Activated CD4-positive, alpha-beta T cell treated with anti-CD3 and anti-CD28 coated beads, Interleukin-2, amount 50 U/mL, for 1 hour (primary cell): ENCODE measurements around the gene OR6J1.
"Not testable (repeated sequence)": the region's sequence is repeated elsewhere in the genome, so short reads cannot be mapped to it uniquely, and the experiment has no call there.

Experiments used
- DNase-seq: peaks from one replicate; pipeline ENCODE4 v3.0.0-alpha.2; 2020

OR6J1 gene

GRCh38 chr14:22644305-22644635, at the start of gene OR6J1:
OR6J1 (minus strand) TSS chr14:22644352; CDS start chr14:22634811, 9,541 bp downstream.
- DNase-seq = no peak

DNA sequence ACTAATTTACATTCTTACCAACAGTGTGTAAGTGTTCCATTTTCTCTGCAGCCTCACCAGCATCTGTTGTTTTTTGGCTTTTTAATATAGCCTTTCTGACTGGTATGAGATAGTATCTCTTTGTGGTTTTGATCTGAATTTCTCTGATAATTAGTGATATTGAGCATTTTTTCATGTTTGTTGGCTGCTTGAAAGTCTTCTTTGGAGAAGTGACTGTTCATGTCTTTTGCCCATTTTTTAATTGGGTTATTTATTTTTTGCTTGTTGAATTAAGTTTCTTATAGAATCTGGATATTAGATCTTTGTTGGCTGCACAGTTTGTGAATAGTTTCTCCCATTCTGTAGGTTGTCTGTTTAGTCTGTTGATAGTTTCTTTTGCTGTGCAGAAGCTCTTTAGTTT, 48.0 kb upstream of the OR6J1 start:
- no peak for DNase-seq

GRCh38 chr14:22691171-22691570, 47.0 kb upstream of the OR6J1 start:
- no peak for DNase-seq

DNA sequence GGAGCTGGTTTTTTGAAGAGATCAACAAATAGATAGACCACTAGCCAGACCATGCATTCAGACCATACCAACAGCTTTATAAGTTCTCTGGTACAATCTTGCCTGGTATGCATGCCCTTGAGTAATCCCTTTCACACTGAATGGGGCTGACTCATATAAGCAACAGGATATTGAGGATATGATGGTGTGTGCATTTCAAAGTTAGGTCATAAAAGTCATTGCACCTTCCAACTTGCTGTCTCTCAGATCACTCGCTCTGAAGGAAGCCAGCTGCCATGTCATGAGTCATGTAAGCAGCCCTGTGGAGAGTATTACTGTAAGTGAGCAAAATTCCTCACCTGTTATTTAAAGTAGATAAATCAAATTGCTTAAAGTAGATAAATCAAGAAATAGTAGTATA, 45.0 kb upstream of the OR6J1 start:
- DNase-seq = no peak

- not testable (repeated sequence) for DNase-seq
Measured at GRCh38 chr14:22687969-22688368, 43.8 kb upstream of the OR6J1 start.

DNA sequence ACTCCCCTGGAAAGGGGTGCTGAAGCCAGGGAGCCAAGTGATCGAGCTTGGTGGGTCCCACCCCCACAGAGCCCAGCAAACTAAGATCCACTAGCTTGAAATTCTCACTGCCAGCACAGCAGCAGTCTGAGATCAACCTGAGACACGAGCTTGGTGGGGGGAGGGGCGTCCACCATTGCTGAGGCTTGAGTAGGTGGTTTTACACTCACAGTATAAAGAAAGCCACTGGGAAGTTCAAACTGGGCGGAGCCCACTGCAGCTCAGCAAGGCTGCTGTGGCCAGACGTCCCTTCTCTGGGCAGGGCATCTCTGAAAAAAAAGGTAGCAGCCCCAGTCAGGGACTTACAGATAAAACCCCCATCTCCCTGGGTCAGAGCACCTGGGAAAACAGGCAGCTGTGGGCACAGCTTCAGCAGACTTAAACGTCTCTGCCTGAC, 42.0 kb upstream of the OR6J1 start:
- not testable (repeated sequence) for DNase-seq

GRCh38 chr14:22685467-22685866, 41.3 kb upstream of the OR6J1 start:
- no peak for DNase-seq

DNA sequence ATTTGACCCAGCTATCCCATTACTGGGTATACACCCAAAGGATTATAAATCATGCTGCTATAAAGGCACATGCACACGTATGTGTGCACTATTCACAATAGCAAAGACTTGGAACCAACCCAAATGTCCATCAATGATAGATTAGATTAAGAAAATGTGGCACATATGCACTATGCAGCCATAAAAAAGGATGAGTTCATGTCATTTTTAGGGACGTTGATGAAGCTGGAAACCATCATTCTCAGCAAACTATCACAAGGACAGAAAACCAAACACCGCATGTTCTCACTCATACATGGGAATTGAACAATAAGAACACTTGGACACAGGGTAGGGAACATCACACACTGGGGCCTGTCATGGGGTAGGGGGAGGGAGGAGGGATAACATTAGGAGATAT, 39.3 kb upstream of the OR6J1 start:
- not testable (repeated sequence) for DNase-seq

DNA sequence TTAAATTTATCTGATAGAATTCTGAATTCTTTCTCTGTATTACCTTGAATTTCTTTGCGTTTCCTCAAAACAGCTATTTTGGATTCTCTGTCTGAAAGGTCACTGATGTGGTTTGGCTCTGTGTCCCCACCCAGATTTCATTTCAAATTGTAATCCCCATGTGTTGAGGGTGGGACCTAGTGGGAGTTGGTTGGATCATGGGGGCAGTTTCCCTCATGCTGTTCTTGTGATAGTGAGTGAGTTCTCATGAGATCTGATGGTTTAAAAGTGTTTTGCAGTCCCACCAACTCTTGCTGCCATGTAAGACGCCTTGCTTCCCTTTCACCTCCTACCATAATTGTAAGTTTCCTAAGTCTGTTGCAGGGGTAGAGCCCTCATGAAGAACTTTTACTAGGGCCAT, 34.1 kb upstream of the OR6J1 start:
- DNase-seq = no peak

- DNase-seq = not testable (repeated sequence)
Measured at GRCh38 chr14:22677551-22677950, 33.4 kb upstream of the OR6J1 start.

DNA sequence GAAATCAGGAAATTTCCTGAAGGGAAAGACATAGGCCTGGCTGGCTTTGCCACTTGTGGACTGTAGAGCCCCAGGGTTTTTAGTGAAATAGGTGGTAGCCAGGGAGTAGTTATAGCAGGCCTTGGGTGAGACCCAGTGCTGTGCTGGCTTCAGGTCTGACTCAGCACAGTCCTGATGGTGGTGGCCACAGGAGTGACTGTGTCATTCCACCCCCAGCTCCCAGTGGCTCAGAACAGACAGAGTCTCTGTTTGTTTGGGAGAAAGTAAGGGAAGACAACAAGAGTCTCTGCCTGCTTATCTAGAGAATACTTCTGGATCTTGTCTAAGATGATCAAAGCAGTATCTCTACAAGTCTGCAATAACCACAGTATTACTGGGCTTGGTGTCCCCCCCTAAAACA, 27.5 kb upstream of the OR6J1 start:
- no peak for DNase-seq

DNA sequence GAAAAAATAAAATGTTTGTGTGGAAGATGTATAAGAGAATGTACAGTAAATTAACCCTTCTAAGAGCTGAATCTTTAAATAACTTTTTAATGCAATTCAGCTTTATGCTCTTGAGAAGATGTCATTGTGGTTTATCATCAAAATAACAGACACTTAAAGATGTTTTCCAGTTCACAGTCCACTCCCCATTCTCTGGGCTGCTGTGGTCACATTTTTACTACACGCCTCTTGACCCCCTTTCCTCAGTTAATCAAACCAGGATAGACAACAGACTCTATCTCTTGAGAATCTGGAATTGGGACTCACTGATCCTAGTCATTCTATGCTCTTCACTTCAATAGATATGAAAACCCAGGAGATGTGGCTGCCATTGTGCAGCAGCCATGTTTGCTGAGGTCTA, 24.7 kb upstream of the OR6J1 start:
- no peak for DNase-seq

DNA sequence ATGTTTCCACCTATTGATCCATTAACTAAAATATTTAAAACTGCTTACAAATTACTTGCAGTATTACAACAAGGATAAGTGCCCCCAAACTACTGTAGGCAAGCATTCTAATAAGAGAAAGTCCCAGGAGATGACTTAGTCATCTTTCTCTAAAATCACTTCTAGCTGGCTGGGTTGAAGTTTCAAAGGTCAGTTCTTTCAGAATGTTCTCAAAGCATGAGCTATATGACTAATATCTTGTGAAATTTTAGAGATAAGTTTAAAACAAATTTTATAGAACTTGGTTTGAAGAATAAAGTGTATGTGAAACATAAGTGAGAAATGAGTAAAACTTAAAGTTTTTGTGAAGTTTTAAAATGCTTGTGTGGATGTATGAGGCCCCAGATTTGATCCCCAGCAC, 24.3 kb upstream of the OR6J1 start:
- no peak for DNase-seq

GRCh38 chr14:22667881-22668280, 23.7 kb upstream of the OR6J1 start:
- no peak for DNase-seq

GRCh38 chr14:22666203-22666893, 22.2 kb upstream of the OR6J1 start:
- DNase-seq = no peak

DNA sequence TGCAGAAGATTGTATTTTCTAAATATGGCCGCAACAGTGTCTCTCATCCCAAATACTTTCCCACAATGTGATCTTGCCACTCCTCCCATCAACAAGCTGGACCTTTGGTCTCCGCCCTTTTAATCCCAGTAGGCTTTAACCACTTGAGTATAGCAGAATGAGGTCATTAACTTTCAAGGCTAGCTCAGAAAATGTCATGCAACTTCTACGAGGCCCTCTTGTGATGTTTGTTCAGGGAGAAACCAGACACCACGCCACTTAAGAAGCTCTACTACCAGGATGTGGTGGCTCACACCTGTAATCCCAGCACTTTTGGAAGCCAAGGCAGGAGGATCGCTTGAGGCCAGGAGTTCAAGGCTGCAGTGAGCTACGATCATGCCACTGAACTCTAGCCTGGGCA, 20.1 kb upstream of the OR6J1 start:
- DNase-seq = no peak

- no peak for DNase-seq
Measured at GRCh38 chr14:22660654-22661053, 16.5 kb upstream of the OR6J1 start.

DNA sequence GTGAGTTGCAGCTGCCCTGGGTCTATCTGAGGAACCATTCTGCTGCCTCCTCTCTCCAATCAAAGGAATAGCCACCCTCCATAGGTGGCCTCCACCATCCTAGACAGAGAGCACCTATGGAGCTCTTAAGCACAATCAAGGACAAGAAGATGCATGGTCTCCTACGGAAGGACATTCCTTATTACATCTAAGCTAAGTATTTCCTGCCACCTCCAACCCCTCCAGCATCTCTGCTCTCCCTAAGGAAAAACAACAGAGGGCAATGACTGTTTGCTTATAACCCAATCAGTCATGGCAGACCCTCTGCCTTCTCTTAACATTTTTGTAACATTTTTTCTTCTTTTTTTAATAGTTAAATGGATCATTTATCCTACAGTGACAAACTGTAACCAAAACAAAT, 14.8 kb upstream of the OR6J1 start:
- DNase-seq = no peak

DNA sequence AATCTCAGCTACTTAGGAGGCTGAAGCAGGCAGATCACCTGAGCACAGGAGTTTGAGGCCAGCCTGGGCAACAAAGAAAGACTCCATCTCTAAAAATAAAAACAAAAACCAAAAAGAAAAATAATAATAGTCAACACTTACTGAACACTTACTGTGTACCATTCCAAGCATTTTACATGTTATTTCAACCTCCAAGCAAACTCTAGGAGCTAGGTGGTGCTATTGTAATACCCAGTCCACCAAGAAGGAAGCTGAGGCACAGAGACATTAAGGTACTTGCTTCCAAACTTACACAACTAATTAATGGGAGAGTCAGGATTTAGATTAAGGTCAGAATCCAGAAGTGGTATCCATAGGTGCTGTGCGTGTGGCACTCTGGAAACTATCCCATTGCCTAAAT, 13.7 kb upstream of the OR6J1 start:
- no peak for DNase-seq

DNA sequence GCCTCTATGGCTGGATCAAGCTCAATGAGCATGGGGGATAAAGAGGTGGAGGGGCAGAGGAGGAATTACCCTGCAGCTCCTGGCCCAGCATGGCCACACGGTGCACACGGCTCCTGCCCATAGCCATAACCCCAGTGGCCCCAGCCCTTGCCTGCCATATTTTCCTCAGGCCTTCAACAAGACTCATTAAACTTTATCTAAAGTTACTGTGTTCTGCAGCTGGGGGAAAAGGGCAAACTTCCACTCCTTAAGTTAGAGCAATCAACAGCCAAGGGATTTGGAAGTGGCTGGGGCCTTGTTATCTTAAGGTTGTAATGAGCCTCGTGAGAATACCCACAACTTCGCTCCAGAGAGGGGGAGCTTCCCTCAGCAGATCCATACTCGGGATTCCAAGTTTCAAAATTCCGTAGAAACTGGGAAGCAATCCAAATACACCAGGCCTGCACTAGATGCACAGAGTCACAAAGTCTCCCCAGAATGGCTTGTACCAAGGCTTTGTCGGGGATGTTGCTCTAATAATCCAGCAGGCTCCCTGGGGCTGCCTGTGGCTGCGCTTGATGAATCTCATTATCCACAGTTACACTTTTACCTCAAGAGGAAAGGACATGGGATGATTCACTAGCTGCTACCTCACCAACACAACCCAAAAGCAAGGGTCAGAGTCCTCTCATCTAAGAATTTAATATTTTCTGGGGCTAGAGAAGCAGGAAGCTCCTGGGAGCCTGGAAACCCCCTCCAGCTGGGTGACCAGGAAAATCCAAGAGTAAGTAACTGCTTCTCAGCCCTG, 13.0 kb upstream of the OR6J1 start:
- no peak for DNase-seq

DNA sequence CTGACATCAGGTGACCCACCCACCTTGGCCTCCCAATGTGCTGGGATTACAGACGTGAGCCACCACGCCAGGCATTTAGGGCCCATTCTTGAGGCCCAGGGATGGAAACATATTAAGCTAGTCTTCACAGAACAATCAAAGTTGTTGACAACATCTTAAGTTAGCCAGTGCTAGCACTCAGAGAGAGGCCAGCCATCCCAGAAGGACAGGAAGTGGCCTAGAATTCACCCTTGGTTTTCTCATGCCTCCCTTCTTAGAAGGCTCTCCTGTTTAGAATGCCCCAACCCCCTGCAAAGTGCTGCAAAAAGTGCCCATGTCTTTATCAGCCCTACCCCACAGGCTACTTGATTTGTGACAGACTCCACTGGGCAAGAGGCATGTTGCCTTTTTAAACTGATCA, 12.1 kb upstream of the OR6J1 start:
- no peak for DNase-seq

GRCh38 chr14:22653012-22653621, 9.0 kb upstream of the OR6J1 start:
- DNase-seq = peak; percentile 46

- no peak for DNase-seq
Measured at GRCh38 chr14:22651586-22651985, 7.4 kb upstream of the OR6J1 start.

DNA sequence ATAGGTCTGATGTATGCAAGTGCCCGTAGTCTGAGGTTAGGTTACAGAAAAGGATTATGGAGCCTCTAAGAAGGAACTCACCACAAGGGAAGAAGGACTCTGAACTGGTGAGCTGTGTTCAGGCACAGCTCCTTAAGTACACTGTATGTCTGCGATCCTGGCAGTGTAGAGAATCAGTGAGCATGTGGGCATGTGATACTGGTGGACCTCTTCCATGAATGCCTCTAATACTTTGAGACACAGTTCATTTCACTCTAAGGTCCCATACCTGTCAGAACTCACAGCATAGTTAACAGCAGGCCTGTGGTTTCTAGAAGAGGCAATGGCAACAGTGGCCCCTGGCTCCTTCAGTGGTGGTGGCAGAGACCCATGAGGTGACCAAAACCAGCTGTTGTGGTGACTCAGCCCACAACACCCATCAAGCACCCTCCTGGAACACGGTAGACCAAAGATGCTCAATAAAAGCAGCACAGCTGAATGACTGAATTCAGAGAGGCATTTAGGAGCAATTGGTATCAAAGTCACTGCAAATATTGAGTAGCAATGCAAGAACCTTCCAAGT, 6.9 kb upstream of the OR6J1 start:
- no peak for DNase-seq
